WI38 (cell line): ENCODE measurements around the gene RBBP4.
"Not testable (repeated sequence)": the region's sequence is repeated elsewhere in the genome, so short reads cannot be mapped to it uniquely, and the experiment has no call there.

Experiments used
- H3K4me3 ChIP-seq: 2 replicates; pipeline ENCODE4 v1.5.1; 2011; ENCODE audit warnings: low read depth, mild to moderate bottlenecking, control low read depth, low read length
- TF ChIP-seq, protein P1 (sequence below): IDR thresholded peaks from 2 replicates; pipeline ENCODE4 v1.5.1; 2012; ENCODE audit warnings: low read depth, mild to moderate bottlenecking, control low read depth, low read length

Gene RBBP4

DNA sequence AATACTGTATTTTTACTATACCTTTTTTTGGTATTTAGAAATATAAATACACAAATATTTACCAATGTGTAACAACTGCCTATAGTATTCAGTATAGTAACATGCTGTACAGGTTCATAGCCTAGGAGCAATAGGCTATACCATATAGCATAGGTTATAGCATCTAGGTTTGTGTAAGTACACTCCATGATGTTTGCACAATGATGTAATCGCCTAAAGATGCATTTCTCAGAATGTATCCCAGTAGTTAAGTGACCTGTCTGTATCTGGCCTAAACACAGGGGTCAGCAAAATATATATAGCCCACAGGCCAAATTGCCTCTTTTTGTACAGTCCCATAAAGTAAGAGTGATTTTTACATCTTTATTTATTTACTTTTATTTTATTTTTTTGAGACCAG is 24.8 kb upstream of the RBBP4 start:
- TF ChIP-seq, protein P1, sequence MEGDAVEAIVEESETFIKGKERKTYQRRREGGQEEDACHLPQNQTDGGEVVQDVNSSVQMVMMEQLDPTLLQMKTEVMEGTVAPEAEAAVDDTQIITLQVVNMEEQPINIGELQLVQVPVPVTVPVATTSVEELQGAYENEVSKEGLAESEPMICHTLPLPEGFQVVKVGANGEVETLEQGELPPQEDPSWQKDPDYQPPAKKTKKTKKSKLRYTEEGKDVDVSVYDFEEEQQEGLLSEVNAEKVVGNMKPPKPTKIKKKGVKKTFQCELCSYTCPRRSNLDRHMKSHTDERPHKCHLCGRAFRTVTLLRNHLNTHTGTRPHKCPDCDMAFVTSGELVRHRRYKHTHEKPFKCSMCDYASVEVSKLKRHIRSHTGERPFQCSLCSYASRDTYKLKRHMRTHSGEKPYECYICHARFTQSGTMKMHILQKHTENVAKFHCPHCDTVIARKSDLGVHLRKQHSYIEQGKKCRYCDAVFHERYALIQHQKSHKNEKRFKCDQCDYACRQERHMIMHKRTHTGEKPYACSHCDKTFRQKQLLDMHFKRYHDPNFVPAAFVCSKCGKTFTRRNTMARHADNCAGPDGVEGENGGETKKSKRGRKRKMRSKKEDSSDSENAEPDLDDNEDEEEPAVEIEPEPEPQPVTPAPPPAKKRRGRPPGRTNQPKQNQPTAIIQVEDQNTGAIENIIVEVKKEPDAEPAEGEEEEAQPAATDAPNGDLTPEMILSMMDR, result no peak
- no peak overlapping the region for H3K4me3 ChIP-seq

GRCh38 chr1:32627596-32628162 is 23.3 kb upstream of the RBBP4 start:
- TF ChIP-seq, protein P1, result no peak
- no peak overlapping the region for H3K4me3 ChIP-seq

DNA sequence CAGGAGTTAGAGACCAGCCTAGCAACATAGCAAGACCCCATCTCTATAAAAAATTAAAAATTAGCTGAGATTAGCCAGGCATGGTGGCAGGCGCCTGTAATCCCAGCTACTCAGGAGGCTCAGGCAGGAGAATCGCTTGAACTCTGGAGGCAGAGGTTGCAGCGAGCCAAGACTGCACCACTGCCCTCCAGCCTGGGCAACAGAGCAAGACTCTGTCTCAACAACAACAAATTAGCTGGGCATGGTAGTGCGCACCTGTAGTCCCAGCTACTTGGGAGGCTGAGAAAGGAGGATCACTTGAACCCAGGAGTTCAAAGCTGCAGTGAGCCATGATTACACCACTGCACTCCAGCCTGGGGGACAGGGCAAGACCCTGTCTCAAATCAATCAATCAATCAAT is 20.8 kb upstream of the RBBP4 start:
- H3K4me3 ChIP-seq, result not testable (repeated sequence)

- H3K4me3 ChIP-seq, result no peak overlapping the region
- TF ChIP-seq, protein P1, result no peak
Observed at GRCh38 chr1:32632829-32633228, 18.2 kb upstream of the RBBP4 start.

DNA sequence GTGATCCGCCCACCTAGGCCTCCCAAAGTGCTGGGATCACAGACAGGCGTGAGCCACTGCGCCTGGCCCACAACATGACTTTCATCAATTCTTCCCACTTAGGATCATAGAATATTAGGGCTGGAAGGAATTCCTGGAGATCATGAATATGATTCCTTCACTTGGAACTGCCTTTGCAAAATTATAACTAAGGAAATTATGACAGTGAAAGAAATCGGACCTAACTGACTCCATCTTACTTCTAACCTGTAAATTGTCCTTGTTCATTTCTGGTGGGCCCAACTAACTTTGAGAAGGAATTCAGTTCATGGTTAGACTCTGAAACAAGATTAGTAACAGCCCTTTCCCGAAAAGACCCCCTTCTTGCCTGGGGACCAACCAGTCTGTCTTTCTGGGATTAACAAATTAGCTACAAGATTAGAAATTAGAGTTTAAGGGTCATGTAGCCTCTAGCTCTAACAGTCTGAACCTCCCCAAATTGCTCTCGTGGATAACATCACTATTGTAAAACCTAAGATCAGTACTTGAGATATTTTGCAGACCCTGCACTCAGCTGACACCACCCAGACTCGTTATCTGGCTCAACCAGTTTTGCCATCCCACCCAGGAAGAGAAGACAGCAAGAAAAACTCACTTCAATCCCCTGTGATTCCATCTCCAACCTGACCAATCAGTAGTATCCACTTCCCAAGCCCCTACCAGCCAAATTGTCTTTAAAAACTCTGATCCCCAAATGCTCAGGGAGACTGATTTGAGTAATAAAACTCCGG is 15.3 kb upstream of the RBBP4 start:
- TF ChIP-seq, protein P1, result no peak
- H3K4me3 ChIP-seq, result no peak overlapping the region

- TF ChIP-seq, protein P1, result no peak
Observed at GRCh38 chr1:32636914-32637645, 13.9 kb upstream of the RBBP4 start.

GRCh38 chr1:32639489-32640075 is 11.4 kb upstream of the RBBP4 start:
- no peak overlapping the region for H3K4me3 ChIP-seq
- TF ChIP-seq, protein P1, result no peak

More at GRCh38 chr1:32636914-32637645, 13.9 kb upstream of the RBBP4 start:
- H3K4me3 ChIP-seq, result no peak overlapping the region

DNA sequence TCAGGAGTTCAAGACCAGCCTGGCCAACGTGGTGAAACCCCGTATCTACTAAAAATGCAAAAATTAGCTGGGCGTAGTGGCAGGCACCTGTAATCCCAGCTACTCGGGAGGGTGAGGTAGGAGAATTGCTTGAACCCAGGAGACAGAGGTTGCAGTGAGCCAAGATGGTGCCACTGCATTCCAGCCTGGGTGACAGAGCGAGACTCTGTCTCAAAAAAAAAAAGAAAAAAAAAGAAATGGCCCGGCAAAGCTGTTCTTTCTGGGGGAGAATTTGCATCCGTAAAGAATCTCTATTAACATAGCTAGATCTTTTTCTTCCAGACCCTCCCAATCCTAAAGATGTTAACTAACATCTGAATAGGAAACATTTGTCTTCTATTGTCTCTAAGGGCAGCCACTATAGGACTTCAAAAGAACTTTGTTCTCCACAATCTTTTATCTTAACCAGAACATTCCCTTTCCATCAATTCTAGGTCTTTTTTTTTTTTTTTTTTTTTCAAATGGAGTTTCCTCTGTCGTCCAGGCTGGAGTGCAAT is 8.6 kb upstream of the RBBP4 start:
- H3K4me3 ChIP-seq, result not testable (repeated sequence)
